T47D (cell line): ENCODE results near the gene RRP1B.

Experiments
- DNase-seq, 2 experiments: peaks; one replicate each; pipeline versions ENCODE4 v3.0.0 to v3.0.0-alpha.2; 2011 to 2012; ENCODE audit warnings: low read depth in 1 of 2, low spot score in 1 of 2
- JUND ChIP-seq: IDR thresholded peaks from 2 replicates; pipeline ENCODE4 v1.6.1; 2012; ENCODE audit warnings: low read depth
- in situ Hi-C: cut with HindIII; loops from 2 replicates; pipeline ENCODE4 v1.10.0; 2016; ENCODE audit warnings: low sequenced_read_pairs, low pct_unique_long_range_greater_than_20kb

Gene RRP1B

GRCh38 chr21:43718872-43719747 lies 59.8 kb downstream of the RRP1B start, which contains the start of gene PDXK:
Gene PDXK, plus strand, starts transcription at chr21:43719129. Its CDS starts 166 bp downstream, at chr21:43719295.
- TF ChIP-seq JUND = no peak
- DNase-seq = peak; percentile 63 to 93
- in situ Hi-C loops = no loop called here

- DNase-seq = peak in 1 of 2 experiments; percentile 44
- in situ Hi-C loops = no loop called here
- no peak for TF ChIP-seq JUND
Observed at GRCh38 chr21:43719748-43720538, 60.6 kb downstream of the RRP1B start.

DNA sequence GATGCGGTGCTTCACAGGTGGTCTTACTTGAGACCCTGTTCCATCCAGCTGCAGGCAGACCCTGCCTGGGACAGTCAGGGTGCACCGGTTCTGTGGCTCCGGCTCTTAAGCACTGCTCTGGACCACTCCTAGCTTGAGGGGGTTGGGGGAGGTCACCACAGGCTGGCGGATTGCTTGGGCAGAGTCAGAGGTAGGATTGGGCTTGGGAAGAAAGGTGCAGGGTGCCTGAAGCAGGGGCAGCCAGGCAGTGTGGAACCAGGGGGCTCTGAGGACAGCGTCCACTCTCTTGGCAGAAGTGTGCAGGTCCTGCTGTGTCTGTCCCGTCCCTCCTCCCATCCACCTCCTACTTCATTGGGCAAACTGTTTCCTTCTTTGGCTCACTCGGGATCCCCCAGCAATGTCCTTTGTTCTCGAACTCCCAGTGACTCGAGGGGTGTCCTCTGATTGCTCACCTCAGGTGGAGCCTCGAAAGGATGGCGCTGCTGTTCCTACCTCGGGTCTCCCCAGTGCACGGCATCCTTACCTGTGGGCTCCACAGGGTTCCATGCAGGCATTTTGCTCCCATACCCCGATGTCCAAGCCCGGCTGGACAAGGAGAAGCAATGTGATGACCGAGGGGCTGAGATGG lies 61.3 kb downstream of the RRP1B start:
- in situ Hi-C loops = no loop called here
- TF ChIP-seq JUND = no peak
- DNase-seq = no peak

GRCh38 chr21:43721206-43721605 lies 61.8 kb downstream of the RRP1B start:
- DNase-seq = no peak
- TF ChIP-seq JUND = no peak
- in situ Hi-C loops = no loop called here

DNA sequence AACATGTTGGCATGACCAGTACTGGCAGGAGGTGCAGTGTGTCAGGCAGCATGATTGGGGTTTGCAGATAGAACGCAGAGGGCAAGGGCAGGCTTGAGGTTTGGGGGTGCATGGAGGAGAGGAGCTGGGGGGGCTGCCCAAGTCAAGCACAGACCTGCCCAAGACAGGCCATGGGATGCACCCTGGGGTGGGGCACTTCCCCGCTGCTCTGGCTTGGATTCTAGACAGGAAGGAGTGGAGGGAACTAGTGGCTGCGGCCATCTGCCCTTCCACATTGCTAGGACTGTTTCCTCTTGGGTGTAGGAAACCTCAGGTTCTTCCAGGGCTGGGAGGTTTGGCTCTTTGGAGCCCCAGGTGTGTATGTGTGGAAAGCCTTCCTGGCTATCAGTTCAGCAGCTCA lies 62.6 kb downstream of the RRP1B start:
- in situ Hi-C loops = no loop called here
- DNase-seq = no peak
- TF ChIP-seq JUND = no peak

GRCh38 chr21:43723648-43724047 lies 64.3 kb downstream of the RRP1B start:
- no peak for TF ChIP-seq JUND
- in situ Hi-C loops = no loop called here
- DNase-seq = no peak

GRCh38 chr21:43726686-43727518 lies 67.5 kb downstream of the RRP1B start:
- in situ Hi-C loops = no loop called here
- no peak for TF ChIP-seq JUND
- DNase-seq = no peak

GRCh38 chr21:43727519-43728153 lies 68.3 kb downstream of the RRP1B start:
- no peak for TF ChIP-seq JUND
- in situ Hi-C loops = no loop called here
- peak in 1 of 2 experiments; percentile 62 for DNase-seq

GRCh38 chr21:43728154-43728466 lies 68.8 kb downstream of the RRP1B start:
- no peak for TF ChIP-seq JUND
- no peak for DNase-seq
- in situ Hi-C loops = no loop called here

GRCh38 chr21:43728467-43729390 lies 69.4 kb downstream of the RRP1B start:
- in situ Hi-C loops = no loop called here
- TF ChIP-seq JUND = no peak
- DNase-seq = no peak

GRCh38 chr21:43731476-43731875 lies 72.1 kb downstream of the RRP1B start:
- in situ Hi-C loops = no loop called here
- TF ChIP-seq JUND = no peak
- DNase-seq = no peak
